ENCODE data around the gene SYT2.

DNA sequence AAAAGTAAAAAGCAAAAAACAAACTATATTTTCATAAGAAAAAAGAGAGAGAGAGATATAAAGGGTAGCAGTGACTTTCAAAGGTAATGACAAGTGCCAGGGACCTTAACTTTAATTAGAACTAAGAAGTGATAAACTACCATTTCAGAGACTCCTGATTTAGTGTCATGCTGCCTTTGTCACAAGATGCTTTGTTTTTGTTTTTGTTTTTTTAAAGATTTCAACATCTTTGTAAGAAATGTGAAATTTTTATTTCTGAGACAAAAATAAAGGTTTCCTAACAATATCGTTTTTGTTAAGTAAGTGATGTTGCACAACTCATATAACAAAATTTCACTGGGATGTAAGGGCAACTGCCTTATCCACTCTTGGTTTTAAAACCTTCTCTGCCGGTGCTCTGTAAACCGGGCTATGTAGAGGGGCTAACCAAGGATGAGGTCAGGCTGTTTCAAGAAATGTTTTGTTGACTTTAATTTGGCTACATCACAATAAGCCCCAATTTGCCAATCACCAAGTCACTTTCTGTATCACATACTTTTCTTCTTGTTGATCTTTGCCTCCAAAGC is 35.2 kb upstream of the SYT2 start:
- TF ChIP-seq, protein P1, sequence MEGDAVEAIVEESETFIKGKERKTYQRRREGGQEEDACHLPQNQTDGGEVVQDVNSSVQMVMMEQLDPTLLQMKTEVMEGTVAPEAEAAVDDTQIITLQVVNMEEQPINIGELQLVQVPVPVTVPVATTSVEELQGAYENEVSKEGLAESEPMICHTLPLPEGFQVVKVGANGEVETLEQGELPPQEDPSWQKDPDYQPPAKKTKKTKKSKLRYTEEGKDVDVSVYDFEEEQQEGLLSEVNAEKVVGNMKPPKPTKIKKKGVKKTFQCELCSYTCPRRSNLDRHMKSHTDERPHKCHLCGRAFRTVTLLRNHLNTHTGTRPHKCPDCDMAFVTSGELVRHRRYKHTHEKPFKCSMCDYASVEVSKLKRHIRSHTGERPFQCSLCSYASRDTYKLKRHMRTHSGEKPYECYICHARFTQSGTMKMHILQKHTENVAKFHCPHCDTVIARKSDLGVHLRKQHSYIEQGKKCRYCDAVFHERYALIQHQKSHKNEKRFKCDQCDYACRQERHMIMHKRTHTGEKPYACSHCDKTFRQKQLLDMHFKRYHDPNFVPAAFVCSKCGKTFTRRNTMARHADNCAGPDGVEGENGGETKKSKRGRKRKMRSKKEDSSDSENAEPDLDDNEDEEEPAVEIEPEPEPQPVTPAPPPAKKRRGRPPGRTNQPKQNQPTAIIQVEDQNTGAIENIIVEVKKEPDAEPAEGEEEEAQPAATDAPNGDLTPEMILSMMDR (IDR thresholded peaks at IDR 0.05): no peak
- TF ChIP-seq POLR2A (IDR thresholded peaks at IDR 0.05): no peak

Measured in heart left ventricle (tissue), 13 donors.